Activated T-cell treated with anti-CD3 and anti-CD28 coated beads, Interleukin-2, amount 50 U/mL, for 1 hour (primary cell): ENCODE results near the gene SLC22A31.

Experiments
- DNase-seq: peaks from one replicate; pipeline ENCODE4 v3.0.0-alpha.2; 2020

SLC22A31 gene

GRCh38 chr16:89216315-89217137 is 16.2 kb upstream of the SLC22A31 start:
- DNase-seq = peak; percentile 84

- DNase-seq = no peak
Observed at GRCh38 chr16:89210904-89211515, 10.7 kb upstream of the SLC22A31 start.

DNA sequence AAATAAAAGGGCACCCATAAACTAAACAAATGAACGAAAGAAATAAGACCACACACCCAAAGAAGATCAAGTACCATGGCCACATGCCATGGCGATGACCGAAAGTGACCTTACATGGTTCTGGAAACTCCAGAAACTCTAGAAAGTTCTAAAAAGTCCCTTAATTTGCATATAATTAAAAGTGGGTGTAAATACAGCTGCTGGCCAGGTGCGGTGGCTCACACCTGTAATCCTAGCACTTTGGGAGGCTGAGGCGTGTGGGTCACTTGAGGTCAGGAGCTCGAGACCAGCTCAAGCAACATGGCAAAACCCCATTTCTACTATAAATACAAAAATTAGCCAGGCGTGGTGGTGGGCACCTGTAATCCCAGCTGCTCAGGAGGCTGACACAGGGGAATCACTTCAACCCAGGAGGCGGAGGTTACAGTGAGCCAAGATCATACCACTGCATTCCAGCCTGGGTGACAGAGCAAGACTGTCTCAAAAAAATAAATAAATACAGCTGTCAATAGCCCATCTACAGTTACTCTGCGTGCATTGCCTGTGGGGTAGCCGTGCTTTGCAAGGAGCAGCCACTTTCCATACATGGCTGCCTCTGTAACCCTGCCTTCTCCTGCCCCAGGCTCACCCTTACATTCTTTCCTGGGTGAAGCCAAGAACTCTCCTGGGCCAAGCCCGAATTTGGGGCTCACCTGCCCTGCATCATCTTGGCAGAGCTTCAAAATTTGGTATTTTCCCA is 10.0 kb upstream of the SLC22A31 start:
- no peak for DNase-seq

DNA sequence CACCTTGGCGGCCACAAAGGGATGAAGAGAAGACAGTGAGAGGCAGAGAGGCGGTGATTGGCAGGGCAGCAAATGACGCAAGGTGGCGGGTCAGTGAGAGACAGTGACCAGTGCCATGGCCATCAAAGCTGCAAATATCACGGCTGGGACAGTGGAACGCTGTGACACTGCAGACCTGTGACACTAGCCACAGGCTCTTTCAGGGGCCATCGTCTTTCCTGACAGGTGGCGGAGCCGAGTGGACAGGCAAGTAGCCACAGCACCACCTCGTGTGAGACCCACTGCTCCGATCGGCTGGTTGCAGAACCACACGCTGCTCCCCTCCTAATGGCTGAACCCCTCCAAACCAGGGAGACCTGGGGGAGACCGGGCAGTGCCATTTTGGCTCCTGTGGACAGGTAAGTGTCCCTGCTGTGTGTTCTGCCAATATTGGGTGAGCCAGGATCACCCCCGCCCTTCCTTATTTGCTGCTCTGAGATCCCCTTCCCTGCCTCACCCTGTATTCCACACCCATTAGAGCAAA is 9.2 kb upstream of the SLC22A31 start:
- no peak for DNase-seq

DNA sequence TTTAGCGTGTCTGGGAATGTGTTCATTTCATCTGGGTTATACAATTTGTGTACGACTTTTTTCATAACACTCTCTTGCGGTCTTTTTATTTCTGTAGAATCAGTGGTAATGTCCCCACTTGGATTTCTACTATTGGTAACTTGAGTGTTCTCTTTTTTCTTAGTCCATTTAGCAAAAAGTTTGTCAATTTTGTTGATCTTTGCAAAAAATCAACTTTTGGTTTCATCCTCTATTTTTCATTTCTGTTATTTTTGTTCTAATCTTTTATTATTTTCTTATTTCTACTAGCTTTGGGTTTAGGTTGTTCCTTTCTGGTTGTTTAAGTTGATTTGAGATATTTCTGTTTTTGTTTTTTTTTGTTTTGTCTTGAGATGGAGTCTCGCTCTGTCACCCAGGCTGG is 7.7 kb upstream of the SLC22A31 start:
- no peak for DNase-seq

DNA sequence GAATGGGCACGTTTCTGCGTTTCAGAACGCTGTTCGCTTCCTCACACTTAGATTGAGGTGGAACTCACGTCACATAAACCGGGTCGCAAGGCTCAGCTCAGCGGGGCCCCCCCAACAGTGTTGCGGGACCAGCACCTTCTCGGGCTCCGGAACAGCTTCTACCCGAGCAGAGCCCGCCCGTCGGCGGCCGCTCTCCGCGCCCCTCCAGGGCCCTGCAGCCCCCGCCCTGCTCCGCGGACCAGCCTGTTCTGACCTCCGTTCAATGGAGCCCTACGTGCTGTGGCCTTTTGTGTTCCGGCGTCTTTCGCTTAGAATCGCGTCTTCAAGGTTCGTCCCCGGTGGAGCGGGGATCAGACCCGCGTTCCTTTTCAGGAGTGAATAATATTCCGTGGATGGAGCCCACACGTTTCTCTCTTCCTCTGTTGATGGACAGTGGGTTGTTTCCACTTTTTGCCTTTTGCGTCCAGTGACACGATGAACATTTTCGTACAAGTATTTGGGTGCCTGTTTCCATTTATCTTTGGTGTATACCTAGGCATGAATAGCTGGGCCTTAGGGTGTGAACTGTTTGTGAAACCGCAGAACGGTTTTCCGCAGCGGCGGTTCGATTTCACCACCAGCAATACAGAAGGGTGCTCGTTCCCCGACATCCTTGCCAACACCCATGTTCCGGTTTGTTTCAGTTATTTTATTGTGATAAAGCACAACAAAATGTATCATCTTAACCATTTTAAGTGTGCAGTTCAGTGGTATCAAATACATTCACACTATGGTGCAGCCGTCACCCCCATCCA is 2.3 kb upstream of the SLC22A31 start:
- DNase-seq = no peak

- peak; percentile 85 for DNase-seq
Observed at GRCh38 chr16:89201439-89202377, 1.4 kb upstream of the SLC22A31 start.

DNA sequence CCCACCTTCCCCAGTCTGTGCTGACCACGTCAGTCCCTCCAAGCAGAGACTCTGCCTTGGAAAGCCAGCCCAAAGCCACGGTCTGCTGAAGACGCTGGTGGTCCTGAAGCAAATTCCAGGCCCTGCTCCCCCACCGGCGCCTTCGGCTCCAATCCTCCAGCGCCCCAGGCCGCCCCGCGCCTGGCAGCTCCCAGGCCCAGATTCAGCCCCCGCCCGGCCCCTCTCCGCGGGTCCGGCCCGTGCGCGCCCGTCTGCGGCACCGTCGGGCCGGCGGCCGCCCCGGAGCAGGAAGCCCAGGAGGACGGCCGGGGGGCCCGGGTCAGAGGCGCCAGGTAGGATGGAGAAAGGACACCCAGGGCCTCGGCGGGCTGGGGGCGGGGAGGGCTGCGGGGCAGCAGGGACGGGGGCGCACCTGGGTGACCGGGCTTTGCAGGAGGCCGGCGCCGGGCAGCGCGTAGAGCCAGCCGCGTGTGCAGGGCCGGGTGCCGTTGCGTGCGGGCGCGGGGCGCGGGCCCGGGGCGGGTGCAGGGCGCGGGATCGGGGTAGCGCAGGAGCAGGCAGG is 594 bp upstream of the SLC22A31 start:
- no peak for DNase-seq

DNA sequence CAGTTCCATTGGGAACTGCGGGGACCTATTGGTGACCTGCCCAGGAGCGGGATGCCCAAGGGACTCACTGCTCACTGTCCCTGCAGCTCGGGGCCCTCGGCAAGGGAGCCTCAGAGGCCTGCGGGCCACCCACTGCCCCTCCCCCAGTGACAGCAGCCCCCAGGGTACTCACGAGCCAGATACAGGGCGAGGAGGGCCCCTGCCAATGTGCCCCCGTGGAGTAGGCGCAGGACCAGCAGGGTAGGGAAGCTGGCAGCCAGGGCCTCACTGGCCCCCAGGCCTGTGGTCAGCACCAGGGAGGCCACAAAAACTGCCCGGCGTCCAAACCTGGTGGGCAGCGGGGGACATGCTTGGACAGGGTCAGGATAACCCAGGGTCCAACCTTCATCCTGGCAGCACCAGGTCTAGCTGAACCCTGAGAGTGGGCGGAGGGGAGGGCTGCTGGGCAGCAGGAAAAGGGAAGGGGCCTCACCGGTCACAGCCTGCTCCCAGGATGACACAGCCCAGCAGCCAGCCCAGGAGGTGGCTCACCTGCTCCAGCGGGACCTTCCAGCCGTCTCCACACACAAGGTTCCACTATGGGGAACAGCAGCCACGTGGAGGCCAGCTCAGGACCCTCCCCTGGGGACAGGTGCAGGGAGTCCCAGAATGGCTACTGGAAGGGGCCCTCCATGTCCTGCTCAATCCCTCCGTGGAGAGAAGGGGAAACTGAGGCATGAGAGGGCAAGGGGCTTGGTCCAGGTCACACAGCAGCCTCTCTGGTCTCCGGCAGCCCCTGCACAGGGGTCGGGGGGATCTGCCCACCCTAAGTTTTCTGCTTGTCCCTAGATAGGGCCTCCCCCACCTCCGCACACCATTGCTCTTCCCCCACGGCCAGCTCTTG is 855 bp downstream of the SLC22A31 start:
- DNase-seq = no peak

DNA sequence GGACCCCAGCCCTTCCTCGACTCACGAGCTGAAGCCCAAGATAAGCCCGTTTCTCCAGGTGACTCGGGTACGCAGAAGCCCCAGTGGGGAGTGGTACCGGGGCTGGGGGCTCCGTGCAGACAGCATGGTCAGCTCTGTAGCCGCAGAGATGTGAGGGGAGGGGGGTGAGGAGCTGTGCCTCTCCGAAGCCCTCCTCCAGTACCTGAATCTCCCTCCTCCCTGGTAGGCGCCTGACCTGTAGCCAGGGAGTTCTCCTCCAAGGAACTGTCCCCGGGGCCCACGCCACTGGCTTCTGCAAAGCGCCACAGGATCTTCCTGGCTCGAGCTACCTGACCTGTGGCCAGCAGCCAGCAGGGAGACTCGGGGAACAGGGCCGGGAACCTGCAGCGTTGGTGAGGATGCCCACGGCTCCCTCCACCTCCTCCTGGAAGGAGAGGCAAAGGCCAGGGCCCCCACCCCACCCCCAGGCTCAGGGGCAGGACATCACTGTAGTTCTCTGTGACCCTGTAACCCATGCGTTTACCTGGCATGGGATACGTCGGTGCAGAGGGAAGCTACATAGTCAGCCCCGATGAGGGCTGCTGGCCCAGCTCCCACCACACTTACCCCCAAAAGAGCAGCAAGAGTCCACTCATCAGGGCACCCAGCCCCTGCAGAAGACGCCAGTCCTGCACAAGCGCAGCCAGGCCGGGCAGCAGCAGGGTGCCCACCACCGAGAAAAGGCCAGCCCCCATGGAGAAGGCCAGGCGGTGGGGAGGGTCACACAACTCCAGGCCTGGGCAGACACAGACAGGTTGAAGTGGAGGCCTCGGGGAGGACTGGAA is 1.7 kb downstream of the SLC22A31 start:
- no peak for DNase-seq

- DNase-seq = no peak
Observed at GRCh38 chr16:89197633-89198416, 2.5 kb downstream of the SLC22A31 start.

GRCh38 chr16:89197033-89197632 is 3.2 kb downstream of the SLC22A31 start:
- no peak for DNase-seq

- no peak for DNase-seq
Observed at GRCh38 chr16:89195521-89196171, 4.7 kb downstream of the SLC22A31 start.

DNA sequence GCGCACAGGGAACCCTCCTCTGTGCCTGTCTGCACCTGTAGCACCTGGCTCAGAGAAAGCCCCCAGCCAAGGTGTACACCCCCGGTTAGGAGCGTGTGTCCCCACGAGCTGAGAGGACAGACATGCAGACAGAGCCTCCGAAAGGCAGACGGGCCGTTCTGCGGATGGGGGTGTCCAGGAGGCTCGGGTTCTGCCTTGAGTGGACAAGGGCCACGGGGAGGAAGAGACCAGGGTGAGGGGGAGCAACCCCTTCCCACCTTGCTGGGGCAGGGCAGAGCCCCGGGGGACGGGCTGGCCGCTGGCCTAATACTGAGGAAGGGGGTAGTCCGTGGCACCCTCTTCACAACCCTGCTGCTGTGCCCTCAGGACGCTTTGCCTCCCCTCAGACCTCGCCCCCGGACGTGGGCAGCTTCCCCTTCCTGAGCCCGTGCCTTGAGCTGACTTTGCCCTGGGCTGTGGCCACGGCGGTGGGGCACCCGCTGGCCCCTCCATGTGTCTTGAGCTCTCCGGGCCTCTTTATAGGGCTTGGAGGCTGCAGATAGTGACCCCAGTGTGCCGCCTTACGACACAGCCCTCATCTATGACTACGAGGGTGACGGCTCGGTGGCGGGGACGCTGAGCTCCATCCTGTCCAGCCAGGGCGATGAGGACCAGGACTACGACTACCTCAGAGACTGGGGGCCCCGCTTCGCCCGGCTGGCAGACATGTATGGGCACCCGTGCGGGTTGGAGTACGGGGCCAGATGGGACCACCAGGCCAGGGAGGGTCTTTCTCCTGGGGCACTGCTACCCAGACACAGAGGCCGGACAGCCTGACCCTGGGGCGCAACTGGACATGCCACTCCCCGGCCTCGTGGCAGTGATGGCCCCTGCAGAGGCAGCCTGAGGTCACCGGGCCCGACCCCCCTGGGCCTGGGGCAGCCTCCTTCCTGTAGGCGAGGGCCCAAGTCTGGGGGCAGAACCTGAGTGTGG is 5.7 kb downstream of the SLC22A31 start:
- no peak for DNase-seq

- DNase-seq = no peak
Observed at GRCh38 chr16:89193576-89194293, 6.6 kb downstream of the SLC22A31 start.
